SJCRH30 (cell line): ENCODE measurements around the gene NDC80. TPM values are rescaled to one million over a fixed set of nuclear protein-coding genes. Genes with fewer than 3 reads are reported as not detected.
"Not testable (repeated sequence)": the region's sequence is repeated elsewhere in the genome, so short reads cannot be mapped to it uniquely, and the experiment has no call there.

Experiments
- DNase-seq, 2 experiments: peaks; one replicate each; pipeline ENCODE4 v3.0.0-alpha.2; 2015 to 2020
- H3K27ac ChIP-seq: fragments of 250-450 bp; sonication (Bioruptor Pico); 2 replicates; pipeline ENCODE4 v1.5.1; 2020; ENCODE audit warnings: mild to moderate bottlenecking, moderate library complexity
- H3K27me3 ChIP-seq: fragments of 250-450 bp; sonication (Bioruptor Pico); 2 replicates; pipeline ENCODE4 v1.5.1; 2020; ENCODE audit warnings: mild to moderate bottlenecking, moderate library complexity
- H3K36me3 ChIP-seq: fragments of 250-450 bp; sonication (Bioruptor Pico); 2 replicates; pipeline ENCODE4 v1.5.1; 2020; ENCODE audit warnings: mild to moderate bottlenecking, moderate library complexity
- H3K4me1 ChIP-seq: fragments of 250-450 bp; sonication (Bioruptor Pico); 2 replicates; pipeline ENCODE4 v1.5.1; 2020; ENCODE audit warnings: mild to moderate bottlenecking, moderate library complexity
- H3K4me3 ChIP-seq: fragments of 250-450 bp; sonication (Bioruptor Pico); 2 replicates; pipeline ENCODE4 v1.5.1; 2020; ENCODE audit warnings: mild to moderate bottlenecking, moderate library complexity
- H3K9me3 ChIP-seq: fragments of 250-450 bp; sonication (Bioruptor Pico); replicated peaks from 2 replicates; pipeline ENCODE4 v1.5.1; 2020; ENCODE audit warnings: mild to moderate bottlenecking, moderate library complexity
- total RNA-seq: library from RNA; depleted of rRNA; stranded (reverse); fragments of >200 nt; shearing (Covaris generic); gene quantifications from 2 replicates; pipeline ENCODE4 v1.2.3, GENCODE V29; 2014; rRNA removed

NDC80 gene
- total RNA-seq, result 77.5 and 95.3 TPM in 2 replicates

- peaks cover 28% of the 10 kb centered on the region for H3K36me3 ChIP-seq
- H3K4me1 ChIP-seq, result peaks cover 5% of the 10 kb centered on the region; the same call in 1 of the 2 replicates
- H3K4me3 ChIP-seq, result peak within 1 kb of the TSS; percentile 74
- no peaks in the 10 kb centered on the region for H3K27me3 ChIP-seq
- DNase-seq, result peak; percentile 87 to 92
- H3K9me3 ChIP-seq, result no peaks in the 10 kb centered on the region
- H3K27ac ChIP-seq, result peak within 1 kb of the TSS; percentile 90
Measured at GRCh38 chr18:2571200-2572170, at the start of gene NDC80, which contains the start of gene METTL4. NDC80 (plus strand) TSS chr18:2571557; CDS start chr18:2572986, 1,429 bp downstream. METTL4 (minus strand) TSS chr18:2571505; CDS start chr18:2567216, 4,289 bp downstream.

- H3K27me3 ChIP-seq, result no peaks in the 10 kb centered on the region
- H3K27ac ChIP-seq, result no peak overlapping the region
- DNase-seq, result no peak
- no peaks in the 10 kb centered on the region for H3K9me3 ChIP-seq
- no peaks in the 10 kb centered on the region for H3K36me3 ChIP-seq
- H3K4me3 ChIP-seq, result no peak overlapping the region
- H3K4me1 ChIP-seq, result no peaks in the 10 kb centered on the region
Measured at GRCh38 chr18:2522112-2522511, 49.2 kb upstream of the NDC80 start.

- not testable (repeated sequence) for H3K4me3 ChIP-seq, H3K27ac ChIP-seq, H3K27me3 ChIP-seq, H3K4me1 ChIP-seq, DNase-seq, H3K9me3 ChIP-seq, H3K36me3 ChIP-seq
Measured at GRCh38 chr18:2524794-2525198, 46.6 kb upstream of the NDC80 start.

- Histone ChIP-seq H3K9me3 (no peaks in the 10 kb centered on the region), H3K4me1 (peaks cover 6% of the 10 kb centered on the region; the same call in 1 of the 2 replicates), H3K27me3 (no peaks in the 10 kb centered on the region), H3K27ac (no peak overlapping the region), H3K36me3 (no peaks in the 10 kb centered on the region), H3K4me3 (no peak overlapping the region)
- DNase-seq, result no peak
Measured at GRCh38 chr18:2526329-2526728, 45.0 kb upstream of the NDC80 start.

- peak in 1 of 2 experiments; percentile 19 for DNase-seq
- Histone ChIP-seq H3K27me3 (no peaks in the 10 kb centered on the region), H3K36me3 (no peaks in the 10 kb centered on the region), H3K27ac (no peak overlapping the region), H3K9me3 (no peaks in the 10 kb centered on the region), H3K4me1 (peaks cover 6% of the 10 kb centered on the region; the same call in 1 of the 2 replicates), H3K4me3 (no peak overlapping the region)
Measured at GRCh38 chr18:2529154-2529553, 42.2 kb upstream of the NDC80 start.

- peaks cover 6% of the 10 kb centered on the region; the same call in 1 of the 2 replicates for H3K4me1 ChIP-seq
- H3K36me3 ChIP-seq, result 0 out of 2 replicates have a peak, but pooled peaks cover 2% of the 10 kb centered on the region
- H3K9me3 ChIP-seq, result no peaks in the 10 kb centered on the region
- H3K4me3 ChIP-seq, result no peak overlapping the region
- DNase-seq, result no peak
- H3K27me3 ChIP-seq, result no peaks in the 10 kb centered on the region
- no peak overlapping the region for H3K27ac ChIP-seq
Measured at GRCh38 chr18:2531751-2532150, 39.6 kb upstream of the NDC80 start.

- Histone ChIP-seq H3K9me3 (no peaks in the 10 kb centered on the region), H3K36me3 (peaks cover 4% of the 10 kb centered on the region; the same call in 1 of the 2 replicates), H3K4me3 (no peak overlapping the region), H3K27ac (no peak overlapping the region), H3K27me3 (no peaks in the 10 kb centered on the region), H3K4me1 (peaks cover 6% of the 10 kb centered on the region; the same call in 1 of the 2 replicates)
- no peak for DNase-seq
Measured at GRCh38 chr18:2532797-2533196, 38.6 kb upstream of the NDC80 start.

- no peak for DNase-seq
- H3K36me3 ChIP-seq, result peaks cover 4% of the 10 kb centered on the region; the same call in 1 of the 2 replicates
- H3K4me1 ChIP-seq, result no peaks in the 10 kb centered on the region
- no peak overlapping the region for H3K4me3 ChIP-seq
- H3K9me3 ChIP-seq, result no peaks in the 10 kb centered on the region
- H3K27ac ChIP-seq, result no peak overlapping the region
- no peaks in the 10 kb centered on the region for H3K27me3 ChIP-seq
Measured at GRCh38 chr18:2534906-2535305, 36.5 kb upstream of the NDC80 start.

- no peaks in the 10 kb centered on the region for H3K27me3 ChIP-seq
- H3K36me3 ChIP-seq, result peaks cover 4% of the 10 kb centered on the region; the same call in 1 of the 2 replicates
- no peaks in the 10 kb centered on the region for H3K4me1 ChIP-seq
- no peak for DNase-seq
- H3K4me3 ChIP-seq, result no peak overlapping the region
- H3K27ac ChIP-seq, result no peak overlapping the region
- H3K9me3 ChIP-seq, result no peaks in the 10 kb centered on the region
Measured at GRCh38 chr18:2535419-2535910, 35.9 kb upstream of the NDC80 start.

GRCh38 chr18:2536063-2536462 is 35.3 kb upstream of the NDC80 start:
- H3K9me3 ChIP-seq, result no peaks in the 10 kb centered on the region
- no peaks in the 10 kb centered on the region for H3K4me1 ChIP-seq
- DNase-seq, result no peak
- H3K27ac ChIP-seq, result no peak overlapping the region
- H3K4me3 ChIP-seq, result no peak overlapping the region
- peaks cover 4% of the 10 kb centered on the region; the same call in 1 of the 2 replicates for H3K36me3 ChIP-seq
- no peaks in the 10 kb centered on the region for H3K27me3 ChIP-seq

GRCh38 chr18:2536493-2536892 is 34.9 kb upstream of the NDC80 start:
- no peak overlapping the region for H3K27ac ChIP-seq
- H3K4me1 ChIP-seq, result no peaks in the 10 kb centered on the region
- peaks cover 4% of the 10 kb centered on the region; the same call in 1 of the 2 replicates for H3K36me3 ChIP-seq
- H3K4me3 ChIP-seq, result no peak overlapping the region
- H3K9me3 ChIP-seq, result no peaks in the 10 kb centered on the region
- no peak for DNase-seq
- H3K27me3 ChIP-seq, result no peaks in the 10 kb centered on the region

GRCh38 chr18:2537296-2537695 is 34.1 kb upstream of the NDC80 start:
- Histone ChIP-seq H3K27me3 (no peaks in the 10 kb centered on the region), H3K27ac (no peak overlapping the region)

GRCh38 chr18:2538236-2538635 is 33.1 kb upstream of the NDC80 start:
- Histone ChIP-seq H3K4me1 (no peaks in the 10 kb centered on the region), H3K36me3 (peaks cover 5% of the 10 kb centered on the region), H3K4me3 (no peak overlapping the region), H3K27me3 (no peaks in the 10 kb centered on the region), H3K27ac (no peak overlapping the region), H3K9me3 (no peaks in the 10 kb centered on the region)
- no peak for DNase-seq

More at GRCh38 chr18:2537296-2537695, 34.1 kb upstream of the NDC80 start:
- Histone ChIP-seq H3K9me3 (no peaks in the 10 kb centered on the region), H3K4me1 (no peaks in the 10 kb centered on the region), H3K4me3 (no peak overlapping the region), H3K36me3 (peaks cover 4% of the 10 kb centered on the region)
- DNase-seq, result no peak

GRCh38 chr18:2538844-2539243 is 32.5 kb upstream of the NDC80 start:
- no peaks in the 10 kb centered on the region for H3K4me1 ChIP-seq
- peaks cover 9% of the 10 kb centered on the region for H3K36me3 ChIP-seq
- no peak overlapping the region for H3K27ac ChIP-seq
- H3K27me3 ChIP-seq, result no peaks in the 10 kb centered on the region
- DNase-seq, result no peak
- no peaks in the 10 kb centered on the region for H3K9me3 ChIP-seq
- H3K4me3 ChIP-seq, result no peak overlapping the region

- Histone ChIP-seq H3K4me1 (no peaks in the 10 kb centered on the region), H3K36me3 (peaks cover 7% of the 10 kb centered on the region), H3K27me3 (no peaks in the 10 kb centered on the region), H3K27ac (no peak overlapping the region), H3K4me3 (no peak overlapping the region), H3K9me3 (no peaks in the 10 kb centered on the region)
- DNase-seq, result no peak
Measured at GRCh38 chr18:2540575-2540974, 30.8 kb upstream of the NDC80 start.
